Panc1 (cell line): Measurements from ENCODE around the gene ALDH1A3.

ENCODE experiments used
- CTCF ChIP-seq: fragments of 450-650 bp; IDR thresholded peaks from 2 replicates; pipeline ENCODE4 v1.5.1; 2017; ENCODE audit warnings: mild to moderate bottlenecking
- REST ChIP-seq, 2 experiments: IDR thresholded peaks; 2 replicates each; pipeline ENCODE4 v1.6.1; 2011 to 2012; ENCODE audit warnings: low read depth in 2 of 2, control low read depth in 1 of 2, low read length in 1 of 2, mild to moderate bottlenecking in 1 of 2, moderate library complexity in 1 of 2; ENCODE audit not compliant: insufficient read depth in 1 of 2
- SIN3A ChIP-seq: IDR thresholded peaks from 2 replicates; pipeline ENCODE4 v1.6.1; 2012; ENCODE audit warnings: low read depth, mild to moderate bottlenecking, low read length, moderate library complexity, borderline replicate concordance; ENCODE audit not compliant: insufficient read depth
- TCF7L2 ChIP-seq: IDR thresholded peaks from 2 replicates; pipeline ENCODE4 v1.6.1; 2011; ENCODE audit warnings: mild to moderate bottlenecking, low read depth, low read length, inconsistent platforms

GRCh38 chr15:100895721-100896120, 16.1 kb downstream of the ALDH1A3 start:
- no peak for TF ChIP-seq CTCF
- no peak for TF ChIP-seq TCF7L2
- TF ChIP-seq SIN3A: no peak
- TF ChIP-seq REST (IDR thresholded peaks at IDR 0.05; ENCODE audit: insufficient read depth in 1 of 2, low read depth in 2 of 2, low read length in 1 of 2): no peak
